ENCODE data around the gene KIF17. TPM values are rescaled to one million over a fixed set of nuclear protein-coding genes. Genes with fewer than 3 reads are reported as not detected.

KIF17 gene
- total and polyA plus RNA-seq, 12 donors: 10.7 to 66.9 (median 37.5) TPM

DNA sequence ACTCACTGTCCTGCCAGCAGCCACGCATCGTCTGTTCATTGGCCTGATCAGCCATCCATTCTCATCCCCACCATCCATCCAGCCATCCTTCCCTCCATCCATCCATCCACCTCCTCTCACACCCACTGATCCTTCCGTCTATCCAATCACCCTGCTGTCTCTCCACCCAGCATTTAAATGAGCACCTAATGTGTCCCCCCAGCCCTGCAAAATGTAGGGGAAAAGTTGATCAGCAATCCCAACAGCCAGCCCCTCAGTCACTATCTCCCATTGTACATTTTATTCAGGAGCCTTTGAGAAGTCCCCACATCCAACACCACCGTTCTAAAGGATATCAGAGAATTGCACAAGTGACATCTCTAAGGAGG lies 45.6 kb downstream of the KIF17 start:
- no peak overlapping the region for H3K4me3 ChIP-seq
- peaks cover 0 to 7% of the 10 kb centered on the region in 2 donors for H3K36me3 ChIP-seq (replicated peaks in 1 of 2)
- H3K9me3 ChIP-seq (replicated peaks in 1 of 3): no peaks in the 10 kb centered on the region
- H3K4me1 ChIP-seq (replicated peaks in 1 of 2): no peaks in the 10 kb centered on the region
- no peak for DNase-seq
- intact Hi-C loops (cut with DNase I): no loop called here
- TF ChIP-seq, protein P1, sequence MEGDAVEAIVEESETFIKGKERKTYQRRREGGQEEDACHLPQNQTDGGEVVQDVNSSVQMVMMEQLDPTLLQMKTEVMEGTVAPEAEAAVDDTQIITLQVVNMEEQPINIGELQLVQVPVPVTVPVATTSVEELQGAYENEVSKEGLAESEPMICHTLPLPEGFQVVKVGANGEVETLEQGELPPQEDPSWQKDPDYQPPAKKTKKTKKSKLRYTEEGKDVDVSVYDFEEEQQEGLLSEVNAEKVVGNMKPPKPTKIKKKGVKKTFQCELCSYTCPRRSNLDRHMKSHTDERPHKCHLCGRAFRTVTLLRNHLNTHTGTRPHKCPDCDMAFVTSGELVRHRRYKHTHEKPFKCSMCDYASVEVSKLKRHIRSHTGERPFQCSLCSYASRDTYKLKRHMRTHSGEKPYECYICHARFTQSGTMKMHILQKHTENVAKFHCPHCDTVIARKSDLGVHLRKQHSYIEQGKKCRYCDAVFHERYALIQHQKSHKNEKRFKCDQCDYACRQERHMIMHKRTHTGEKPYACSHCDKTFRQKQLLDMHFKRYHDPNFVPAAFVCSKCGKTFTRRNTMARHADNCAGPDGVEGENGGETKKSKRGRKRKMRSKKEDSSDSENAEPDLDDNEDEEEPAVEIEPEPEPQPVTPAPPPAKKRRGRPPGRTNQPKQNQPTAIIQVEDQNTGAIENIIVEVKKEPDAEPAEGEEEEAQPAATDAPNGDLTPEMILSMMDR (IDR thresholded peaks at IDR 0.05): no peak
- TF ChIP-seq POLR2A (IDR thresholded peaks at IDR 0.05): no peak
- no peaks in the 10 kb centered on the region for H3K27me3 ChIP-seq
- 91 to 96% (median 91%) methylated on average over 4 of the region's 4 CpGs for WGBS, 4 donors
- no peak overlapping the region for H3K27ac ChIP-seq

DNA sequence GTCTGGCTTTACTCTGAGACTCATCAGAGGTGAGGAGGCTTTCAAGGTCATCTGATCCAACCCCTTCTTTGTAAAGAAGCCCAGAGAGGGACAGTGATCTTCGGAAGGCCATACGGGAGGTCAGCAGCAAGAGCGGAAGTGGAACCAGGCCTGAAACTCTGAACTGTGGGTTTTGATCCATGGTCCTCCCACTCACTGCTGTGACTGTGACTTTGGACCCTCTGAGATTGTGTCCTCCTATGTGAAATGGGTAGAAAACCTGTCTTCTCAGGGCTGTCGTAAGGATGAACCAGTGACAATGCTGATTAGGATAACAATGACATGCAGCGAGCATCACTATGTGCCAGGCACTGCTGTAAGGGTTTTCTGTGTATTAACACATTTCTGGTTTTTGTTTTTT lies 46.9 kb downstream of the KIF17 start:
- peaks cover 0 to 7% of the 10 kb centered on the region in 2 donors for H3K36me3 ChIP-seq (replicated peaks in 1 of 2)
- no peaks in the 10 kb centered on the region for H3K9me3 ChIP-seq (replicated peaks in 1 of 3)
- no peak overlapping the region for H3K4me3 ChIP-seq
- 91 to 97% (median 95%) methylated on average over 5 of the region's 5 CpGs for WGBS, 4 donors
- no peaks in the 10 kb centered on the region for H3K4me1 ChIP-seq (replicated peaks in 1 of 2)
- H3K27ac ChIP-seq: no peak overlapping the region
- no peaks in the 10 kb centered on the region for H3K27me3 ChIP-seq
- intact Hi-C loops (cut with DNase I): no loop called here
- no peak for TF ChIP-seq POLR2A (IDR thresholded peaks at IDR 0.05)
- TF ChIP-seq, protein P1 (IDR thresholded peaks at IDR 0.05): no peak
- DNase-seq: no peak

DNA sequence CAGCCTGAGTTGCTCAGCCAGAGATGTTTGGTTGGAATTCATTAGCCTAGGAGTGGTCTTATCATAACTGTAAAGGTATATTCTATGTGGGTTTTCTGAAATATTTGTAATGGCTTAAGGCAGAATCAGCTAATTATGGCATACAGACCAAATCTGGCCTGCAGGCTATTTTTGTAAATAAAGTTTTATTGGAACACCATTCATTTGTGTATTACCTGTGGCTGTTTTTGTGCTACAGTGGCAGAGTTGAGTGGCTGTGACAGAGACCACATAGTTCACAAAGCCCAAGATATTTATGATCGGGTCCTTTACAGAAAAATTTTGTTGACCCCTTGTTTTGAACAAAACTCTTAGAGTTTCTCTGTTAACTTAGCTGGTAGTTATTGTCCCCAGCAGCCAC lies 49.2 kb downstream of the KIF17 start:
- H3K27ac ChIP-seq: no peak overlapping the region
- no peaks in the 10 kb centered on the region for H3K4me1 ChIP-seq (replicated peaks in 1 of 2)
- no peak overlapping the region for H3K4me3 ChIP-seq
- H3K9me3 ChIP-seq (replicated peaks in 1 of 3): no peaks in the 10 kb centered on the region
- peaks cover 0 to 7% of the 10 kb centered on the region in 2 donors for H3K36me3 ChIP-seq (replicated peaks in 1 of 2)
- TF ChIP-seq, protein P1 (IDR thresholded peaks at IDR 0.05): no peak
- no peak for TF ChIP-seq POLR2A (IDR thresholded peaks at IDR 0.05)
- no peak for DNase-seq
- no peaks in the 10 kb centered on the region for H3K27me3 ChIP-seq
- intact Hi-C loops (cut with DNase I): no loop called here
- 88 to 100% (median 99%) methylated on average over 1 of the region's 1 CpG for WGBS, 4 donors

DNA sequence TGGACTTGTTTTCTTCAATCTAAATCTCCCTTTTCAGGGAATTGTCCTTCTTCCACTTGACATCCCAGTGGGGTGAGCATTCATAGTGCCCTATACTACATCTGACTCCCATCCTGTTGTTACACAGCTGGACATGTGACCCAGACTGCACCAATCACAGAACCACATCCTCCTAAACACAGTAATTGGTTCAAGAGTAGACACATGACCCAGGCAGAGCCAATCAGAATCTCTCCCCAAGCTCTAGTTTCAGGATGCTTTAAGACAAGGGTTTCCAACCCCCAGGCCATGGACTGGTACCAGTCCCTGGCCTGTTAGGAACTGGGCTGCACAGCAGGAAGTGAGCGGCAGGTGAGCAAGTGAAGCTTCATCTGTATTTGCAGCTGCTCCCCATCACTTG lies 51.0 kb downstream of the KIF17 start:
- TF ChIP-seq POLR2A (IDR thresholded peaks at IDR 0.05): no peak
- TF ChIP-seq, protein P1 (IDR thresholded peaks at IDR 0.05): no peak
- Histone ChIP-seq H3K27me3 (no peaks in the 10 kb centered on the region), H3K9me3 (replicated peaks in 1 of 3) (no peaks in the 10 kb centered on the region), H3K4me1 (replicated peaks in 1 of 2) (no peaks in the 10 kb centered on the region), H3K27ac (no peak overlapping the region), H3K4me3 (no peak overlapping the region), H3K36me3 (replicated peaks in 1 of 2) (peaks cover 0 to 6% of the 10 kb centered on the region in 2 donors)
- WGBS, 4 donors: 78 to 100% (median 100%) methylated on average over 1 of the region's 1 CpG
- no peak for DNase-seq
- intact Hi-C loops (cut with DNase I): no loop called here
